GM19238 (cell line): ENCODE results near the gene PDSS2.
"Not testable (repeated sequence)": the region's sequence is repeated elsewhere in the genome, so short reads cannot be mapped to it uniquely, and the experiment has no call there.

Experiments used
- DNase-seq: peaks from one replicate; pipeline ENCODE4 v3.0.0; 2011; ENCODE audit warnings: low spot score; ENCODE audit not compliant: insufficient read length

Gene PDSS2

DNA sequence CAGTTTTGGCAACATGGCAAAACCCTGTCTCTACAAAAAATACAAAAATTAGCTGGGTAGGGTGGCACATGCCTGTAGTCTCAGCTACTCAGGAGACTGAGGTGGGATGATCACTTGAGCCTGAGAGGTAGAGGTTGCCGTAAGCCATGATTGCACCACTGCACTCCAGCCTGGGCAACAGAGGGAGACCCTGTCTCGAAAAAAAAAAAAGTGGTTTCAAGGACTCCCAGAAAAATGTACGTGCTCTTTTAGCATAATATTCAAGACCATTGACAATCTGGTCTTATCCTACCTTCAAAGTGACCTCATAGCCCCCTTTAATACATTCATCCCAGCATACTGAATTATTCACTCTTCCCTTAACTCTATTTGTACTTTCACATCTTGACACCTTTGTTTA is 16.0 kb upstream of the PDSS2 start:
- DNase-seq: not testable (repeated sequence)

DNA sequence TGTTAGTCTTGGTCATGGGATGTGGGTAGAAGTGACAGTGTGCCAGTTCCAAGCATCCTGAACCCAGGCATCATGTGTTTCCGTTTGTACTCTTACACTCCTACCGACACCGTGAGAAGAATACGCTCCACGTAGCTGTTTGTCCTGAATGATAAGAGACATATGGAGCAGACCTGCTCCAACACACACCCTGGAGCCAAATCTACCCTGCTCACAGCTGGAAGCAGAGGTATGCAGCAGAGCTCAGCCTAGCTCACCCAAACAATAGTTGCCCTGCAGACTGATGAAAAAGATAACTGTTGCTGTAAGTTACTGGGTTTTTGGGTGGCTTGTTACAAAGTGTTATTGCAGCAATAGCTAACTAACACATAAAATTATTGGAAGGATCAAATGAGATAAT is 14.3 kb upstream of the PDSS2 start:
- no peak for DNase-seq

DNA sequence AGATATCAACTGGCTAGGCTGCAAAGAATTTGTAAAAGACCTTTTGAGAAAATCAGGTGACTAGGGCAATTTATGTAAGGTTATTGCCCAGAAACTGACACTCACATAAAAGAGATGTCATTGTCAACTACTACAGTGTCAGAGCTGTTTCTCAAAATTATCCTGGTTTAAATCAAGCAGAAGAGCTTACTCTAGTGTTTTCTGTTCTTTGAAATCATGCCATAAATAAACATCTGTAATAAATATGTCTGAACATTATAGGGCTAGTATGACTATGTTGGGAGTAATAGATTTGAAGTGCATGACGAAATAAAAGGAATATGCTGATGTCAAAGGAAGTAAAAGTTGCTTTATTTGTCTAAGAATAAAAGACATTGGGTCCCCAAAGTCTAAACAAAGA is 11.0 kb upstream of the PDSS2 start:
- no peak for DNase-seq

DNA sequence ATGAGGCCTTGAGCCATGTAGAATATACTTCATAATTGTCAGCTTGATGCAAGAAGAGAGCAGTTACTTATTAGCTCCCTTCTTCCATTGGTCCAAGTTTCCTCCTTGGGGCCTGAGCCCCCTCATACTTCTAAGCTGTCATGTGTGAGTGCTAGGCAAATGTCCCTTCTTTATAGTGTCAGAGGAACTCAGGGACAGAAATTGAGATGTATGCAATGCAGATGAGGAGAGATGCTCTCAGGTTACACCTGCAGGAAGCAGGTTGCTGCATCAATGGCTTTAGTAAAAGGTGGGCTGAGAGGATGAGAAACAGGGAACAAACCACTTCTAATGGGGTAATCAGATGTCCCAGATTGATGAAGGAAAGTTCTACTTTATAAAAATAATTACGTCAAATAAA is 6.7 kb upstream of the PDSS2 start:
- no peak for DNase-seq

DNA sequence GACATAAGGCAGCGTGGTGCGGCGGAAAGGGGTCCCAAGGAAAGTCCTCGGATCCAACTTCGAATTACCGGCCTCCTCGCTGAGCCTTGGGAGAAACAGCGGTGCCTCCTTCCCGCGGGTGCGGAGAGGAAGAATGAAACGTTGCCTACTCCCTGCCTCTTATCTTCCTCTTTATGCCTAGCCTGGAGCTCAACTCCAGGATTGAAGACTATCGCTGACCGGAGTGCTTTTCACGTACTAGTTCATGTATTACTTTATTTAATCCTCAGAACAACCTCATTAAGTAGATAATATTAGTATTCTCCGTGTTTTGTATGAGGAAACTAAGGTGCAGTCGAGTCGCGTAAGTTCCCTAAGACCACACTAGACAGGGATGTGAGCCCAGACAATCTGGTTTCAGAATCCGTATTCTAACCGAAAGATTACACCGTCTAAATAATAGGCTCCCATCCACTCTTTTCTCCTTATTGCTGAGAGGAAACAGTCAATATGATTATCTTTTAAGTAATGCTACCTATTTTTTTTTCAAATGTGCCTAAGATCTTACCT is 793 bp upstream of the PDSS2 start:
- DNase-seq: no peak

DNA sequence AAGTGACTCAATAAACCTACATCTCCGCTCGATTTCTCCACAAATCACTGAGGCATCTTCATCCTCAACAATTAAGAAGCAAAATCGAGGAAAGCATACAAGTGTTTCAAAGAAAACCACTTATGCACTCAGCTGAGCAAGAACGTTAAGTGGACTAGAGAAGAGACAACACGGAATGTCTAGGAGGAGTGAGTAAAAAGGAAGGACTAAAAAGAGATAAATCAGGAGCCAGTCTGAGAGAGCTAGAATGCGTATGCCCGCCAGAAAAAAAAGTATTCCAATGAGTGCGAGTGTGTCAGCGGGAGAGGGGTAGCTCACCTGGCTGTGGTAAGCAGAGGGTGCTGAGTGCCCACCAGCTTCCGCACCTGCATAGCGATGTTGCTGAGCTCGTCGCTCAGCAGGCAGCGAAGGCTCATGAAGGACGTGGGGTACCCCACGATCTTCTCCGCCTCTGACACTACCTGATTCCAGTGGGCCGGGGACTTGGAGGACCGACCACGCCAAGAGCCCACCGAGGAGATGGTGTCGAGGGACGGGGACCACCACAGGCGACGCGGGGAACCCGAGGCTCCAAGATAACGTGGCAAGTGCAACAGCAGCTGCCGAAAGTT is 587 bp downstream of the PDSS2 start:
- DNase-seq: peak; percentile 32

DNA sequence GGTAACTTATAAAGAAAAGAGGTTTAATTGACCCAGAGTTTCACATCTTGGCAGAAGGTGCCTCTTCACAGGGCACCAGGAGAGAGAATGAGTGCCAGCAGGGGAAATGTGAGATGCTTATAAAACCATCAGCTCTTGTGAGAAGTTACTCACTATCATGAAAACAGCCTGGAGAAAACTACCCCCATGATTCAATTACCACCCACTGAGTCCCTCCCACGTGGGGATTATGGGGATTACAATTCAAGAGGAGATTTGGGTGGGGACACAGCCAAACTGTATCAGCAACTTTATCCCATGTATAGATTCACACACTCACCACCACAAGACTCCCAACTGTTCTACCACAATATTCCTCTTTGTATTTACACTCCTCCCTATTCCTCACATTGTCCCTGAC is 10.6 kb downstream of the PDSS2 start:
- DNase-seq: no peak

DNA sequence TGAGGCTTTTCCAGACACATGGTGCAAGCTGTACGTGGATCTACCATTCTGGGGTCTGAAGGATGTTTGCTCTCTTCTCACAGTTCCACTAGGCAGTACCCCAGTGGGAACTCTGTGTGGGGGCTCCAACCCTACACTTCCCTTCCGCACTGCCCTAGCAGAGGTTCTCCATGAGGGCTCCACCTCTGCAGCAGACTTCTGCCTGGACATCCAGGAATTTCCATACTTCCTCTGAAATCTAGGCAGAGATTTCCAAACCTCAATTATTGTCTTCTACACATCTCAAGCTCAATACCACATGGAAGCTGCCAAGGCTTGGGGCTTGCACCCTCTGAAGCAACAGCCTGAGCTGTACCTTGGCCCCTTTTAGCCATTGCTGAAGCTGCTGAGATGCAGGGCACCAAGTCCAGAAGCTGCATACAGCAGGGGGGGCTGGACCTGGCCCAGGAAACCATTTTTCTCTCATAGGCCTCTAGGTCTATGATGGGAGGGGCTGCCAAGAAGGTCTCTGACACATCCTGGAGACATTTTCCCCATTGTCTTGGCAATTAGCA is 11.6 kb downstream of the PDSS2 start:
- no peak for DNase-seq

DNA sequence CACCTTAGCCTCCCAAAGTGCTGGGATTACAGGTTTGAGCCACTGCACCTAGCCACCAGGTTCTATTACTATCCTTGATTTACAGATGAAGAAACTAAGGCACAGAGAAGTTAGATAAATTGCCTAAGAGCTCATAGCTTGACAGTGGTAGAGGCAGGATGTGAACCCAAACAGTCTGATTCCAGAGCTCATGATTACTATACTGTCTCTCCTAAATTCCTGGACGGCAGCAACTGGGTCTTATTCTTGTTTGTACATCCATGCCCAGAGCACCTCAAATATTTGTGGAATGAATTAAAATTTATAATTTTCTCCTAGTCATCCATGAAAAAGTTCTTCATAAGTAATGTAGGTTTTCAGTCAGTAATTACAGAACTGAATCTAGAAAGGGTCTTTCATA is 15.1 kb downstream of the PDSS2 start:
- DNase-seq: no peak

DNA sequence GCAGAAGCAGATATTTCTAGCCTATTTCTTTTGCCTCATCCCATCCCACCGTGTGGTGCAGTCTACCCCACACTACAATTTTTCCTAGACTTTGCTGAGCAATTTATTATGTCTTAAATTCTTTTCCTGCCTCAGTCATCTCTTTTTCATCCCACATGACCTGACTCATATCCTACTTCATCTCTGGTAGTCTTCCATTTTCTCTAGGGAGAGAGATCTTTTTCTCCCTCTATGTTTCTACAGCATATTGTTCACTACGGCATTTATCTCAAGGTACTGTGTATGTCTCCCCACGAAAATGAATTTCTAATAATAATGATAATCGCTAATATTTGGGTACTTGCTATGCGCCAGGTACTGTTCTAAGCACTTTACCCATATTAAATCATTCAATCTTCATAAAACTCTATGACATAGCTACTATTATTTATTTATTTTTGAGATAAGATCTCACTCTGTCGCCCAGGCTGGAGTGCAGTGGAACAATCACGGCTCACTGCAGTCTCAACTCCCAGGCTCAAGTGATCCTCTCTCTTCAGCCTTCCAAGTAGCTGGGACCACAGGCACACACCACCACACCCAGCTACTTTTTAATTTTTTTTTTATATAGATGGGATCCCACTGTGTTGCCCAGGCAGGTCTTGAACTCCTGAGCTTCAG is 15.6 kb downstream of the PDSS2 start:
- DNase-seq: no peak

DNA sequence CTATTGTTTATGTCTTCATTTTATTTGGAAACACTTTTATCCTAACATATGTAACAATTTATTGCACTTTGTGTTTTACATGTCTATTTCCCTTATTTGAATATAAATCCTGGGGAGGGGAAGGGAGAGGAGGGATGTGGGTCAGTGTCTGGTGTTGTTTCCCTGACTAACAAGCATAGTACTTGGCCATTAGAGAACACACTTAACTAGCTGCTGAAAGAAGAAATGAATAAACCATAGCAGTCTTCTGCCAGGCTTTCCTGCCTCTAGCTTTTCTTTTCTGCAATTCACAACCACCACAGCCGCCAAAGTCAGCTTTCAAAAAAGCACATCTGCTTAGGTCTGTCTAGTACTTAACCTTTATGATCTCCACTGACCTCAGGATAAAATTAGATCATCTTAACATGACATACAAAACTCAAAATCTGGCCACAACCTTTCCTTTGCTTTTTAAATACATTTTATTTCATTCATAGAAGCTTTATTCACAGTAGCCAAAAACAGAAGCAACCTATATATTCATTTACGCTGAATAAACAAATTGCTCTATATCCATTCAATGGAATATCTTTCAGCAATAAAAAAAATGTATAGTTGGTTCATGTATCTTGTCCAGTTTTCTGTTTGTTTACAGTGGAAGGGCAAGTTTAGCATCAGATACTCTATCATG is 16.3 kb downstream of the PDSS2 start:
- DNase-seq: no peak

DNA sequence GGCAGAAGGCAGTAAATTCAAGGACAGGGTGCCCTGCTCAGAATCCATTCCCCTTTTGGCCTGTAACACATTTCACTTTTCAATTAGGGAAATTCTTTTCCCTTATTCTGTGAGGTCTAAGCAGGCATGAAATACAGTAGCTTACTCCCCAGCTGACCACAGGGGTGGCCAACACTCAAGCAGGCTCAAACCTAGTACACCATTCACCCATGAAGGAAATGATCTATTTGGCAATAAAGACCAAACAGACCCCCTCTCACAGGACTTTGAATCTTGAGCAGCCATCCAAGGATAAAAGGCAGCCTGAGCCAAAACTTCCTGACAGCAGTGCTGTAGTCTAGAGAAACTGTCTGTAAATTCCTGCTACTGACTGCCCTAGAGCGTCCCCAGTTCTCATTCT is 17.7 kb downstream of the PDSS2 start:
- DNase-seq: no peak

DNA sequence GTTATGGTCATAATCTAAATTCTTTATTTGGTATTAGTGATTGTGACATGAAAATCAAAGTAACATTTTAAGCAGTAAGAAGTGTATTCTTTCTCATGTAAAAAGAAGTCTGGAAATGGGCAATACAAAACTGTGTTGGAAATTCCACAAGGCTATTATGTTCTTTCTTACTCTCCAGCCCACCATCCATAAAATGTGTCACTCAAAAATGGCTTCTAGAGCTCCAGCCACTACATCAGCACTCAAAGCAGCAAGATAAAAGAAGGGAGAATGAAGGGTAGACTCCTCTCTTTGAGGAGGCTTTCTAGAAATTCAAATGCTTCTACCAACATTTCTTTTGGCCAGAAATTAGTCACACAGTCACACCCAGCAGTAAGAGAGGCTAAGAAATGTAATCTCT is 18.4 kb downstream of the PDSS2 start:
- DNase-seq: no peak

DNA sequence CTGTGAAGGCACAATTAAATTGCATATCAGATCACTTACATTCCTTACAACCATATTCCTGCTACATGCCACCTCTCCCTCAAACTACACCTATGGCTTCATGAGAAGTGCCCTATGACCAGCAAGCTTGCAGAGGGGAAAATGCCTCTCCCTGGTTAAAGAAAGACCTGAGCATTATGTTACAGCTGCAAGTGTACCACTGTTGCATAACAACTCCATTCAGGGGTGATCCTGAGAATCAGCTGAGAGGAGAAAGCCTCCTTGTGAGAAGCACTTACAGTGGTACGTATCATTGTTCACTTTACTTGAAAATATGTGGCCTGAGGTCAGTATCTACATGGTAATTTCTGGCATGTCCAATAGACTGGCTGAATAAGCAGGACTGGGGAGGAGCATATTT is 20.0 kb downstream of the PDSS2 start:
- DNase-seq: no peak

DNA sequence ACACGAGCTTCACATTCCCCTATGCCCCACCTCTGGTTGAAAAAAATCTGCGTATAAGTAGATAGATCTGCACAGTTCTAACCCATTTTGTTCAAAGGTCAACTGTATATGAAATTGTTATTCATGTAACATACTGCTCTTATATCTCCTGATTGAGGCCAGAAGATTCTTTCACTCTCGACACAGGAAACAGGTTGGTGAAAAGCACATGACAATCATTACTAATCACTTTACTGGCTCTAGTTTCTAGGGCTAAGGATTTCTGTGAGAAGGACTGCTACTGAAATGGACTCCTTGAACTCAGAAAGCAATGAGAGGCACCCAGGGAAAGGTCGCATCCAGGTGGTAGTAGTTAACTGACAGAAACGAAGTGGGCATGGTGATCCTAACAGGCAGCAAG is 21.7 kb downstream of the PDSS2 start:
- no peak for DNase-seq

DNA sequence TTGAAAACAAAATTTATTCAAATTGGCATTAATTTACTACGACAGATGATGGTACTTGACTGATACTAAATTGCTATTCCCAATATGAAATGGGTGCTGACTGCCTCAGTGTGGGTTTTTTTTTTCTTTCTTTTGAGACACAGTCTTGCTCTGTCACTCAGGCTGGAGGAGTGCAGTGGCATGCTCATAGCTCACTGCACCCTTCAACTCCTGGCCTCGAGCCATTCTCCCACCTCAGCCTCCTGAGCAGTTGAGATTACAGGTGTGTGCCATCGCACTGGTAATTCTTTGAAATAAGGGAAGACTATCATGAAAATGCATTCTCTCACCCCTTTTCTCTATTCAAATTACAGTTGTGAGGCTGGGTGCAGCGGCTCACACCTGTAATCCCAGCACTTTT is 22.5 kb downstream of the PDSS2 start:
- no peak for DNase-seq

DNA sequence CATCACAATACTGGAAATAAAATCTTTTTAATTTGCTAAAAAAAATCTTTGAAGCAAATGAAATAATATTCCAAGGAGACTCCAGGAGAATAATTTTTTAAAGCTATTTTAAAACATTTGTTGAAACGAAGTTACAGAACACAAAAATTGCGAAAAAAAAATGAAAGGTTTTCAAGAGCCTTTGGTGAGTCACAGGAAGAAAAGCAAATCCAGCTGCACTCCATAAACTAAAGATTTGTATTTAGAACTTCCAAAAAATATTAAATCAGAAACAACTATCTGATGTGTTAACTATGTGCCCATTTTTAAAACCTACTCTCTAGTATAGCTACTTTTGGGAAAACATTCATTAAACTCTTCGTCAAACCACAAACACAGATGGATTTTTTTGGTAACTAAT is 23.6 kb downstream of the PDSS2 start:
- DNase-seq: no peak

DNA sequence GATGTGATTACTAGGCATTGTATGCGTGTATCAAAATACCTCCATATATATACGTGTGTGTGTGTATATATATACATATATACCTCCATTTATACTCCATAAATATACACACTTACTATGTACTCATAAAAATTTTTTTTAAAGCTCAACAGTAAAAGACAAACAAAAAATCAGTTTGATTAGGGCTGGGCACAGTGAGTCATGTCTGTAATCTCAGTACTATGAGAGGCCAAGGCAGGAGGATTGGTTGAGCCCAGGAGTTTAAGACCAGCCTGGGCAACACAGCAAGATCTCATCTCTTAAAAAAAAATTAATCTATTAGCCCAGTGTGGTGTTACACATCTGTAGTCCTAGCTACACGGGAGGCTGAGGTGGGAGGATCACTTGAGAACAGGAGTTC is 24.6 kb downstream of the PDSS2 start:
- no peak for DNase-seq

DNA sequence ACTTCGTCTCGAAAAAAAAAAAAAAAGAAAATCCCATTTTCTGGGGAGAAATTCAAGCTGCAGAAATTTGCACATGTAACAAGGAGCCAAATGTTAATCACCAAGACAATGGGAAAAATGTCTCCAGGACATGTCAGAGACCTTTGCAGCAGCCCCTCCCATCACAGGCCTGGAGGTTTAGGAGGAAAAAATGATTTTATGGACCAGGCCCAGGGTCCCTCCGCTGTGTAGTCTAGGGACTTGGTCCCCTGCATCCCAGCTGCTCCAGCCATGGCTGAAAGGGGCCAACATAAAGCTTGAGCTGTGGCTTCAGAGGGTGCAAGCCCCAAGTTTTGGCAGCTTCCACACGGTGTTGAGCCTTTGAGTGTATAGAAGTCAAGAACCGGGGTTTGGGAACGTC is 33.4 kb downstream of the PDSS2 start:
- not testable (repeated sequence) for DNase-seq

DNA sequence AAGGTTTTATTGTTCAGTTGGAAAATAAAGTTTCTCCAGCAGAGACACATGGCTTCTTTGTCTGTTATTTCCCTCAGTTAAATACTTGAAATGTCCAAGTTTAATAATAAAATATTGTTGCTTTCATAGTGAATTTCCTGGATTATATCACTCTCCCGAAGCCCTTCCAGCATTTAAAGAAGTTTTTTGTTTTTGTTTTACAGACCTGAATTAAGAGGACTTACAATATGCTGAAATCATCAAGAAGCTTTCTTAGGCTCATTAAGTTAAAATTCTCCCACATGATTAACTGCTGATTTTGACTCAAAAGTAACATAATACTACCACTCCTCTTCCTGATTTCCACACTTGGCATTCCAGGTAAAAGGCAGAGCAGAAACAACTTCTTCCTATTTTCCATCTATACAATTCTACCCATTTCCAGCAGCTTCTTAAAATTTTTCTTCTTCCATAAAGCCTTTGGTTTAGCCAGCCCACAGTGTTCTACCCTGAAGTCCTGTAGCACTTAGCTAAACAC is 35.8 kb downstream of the PDSS2 start:
- DNase-seq: no peak

DNA sequence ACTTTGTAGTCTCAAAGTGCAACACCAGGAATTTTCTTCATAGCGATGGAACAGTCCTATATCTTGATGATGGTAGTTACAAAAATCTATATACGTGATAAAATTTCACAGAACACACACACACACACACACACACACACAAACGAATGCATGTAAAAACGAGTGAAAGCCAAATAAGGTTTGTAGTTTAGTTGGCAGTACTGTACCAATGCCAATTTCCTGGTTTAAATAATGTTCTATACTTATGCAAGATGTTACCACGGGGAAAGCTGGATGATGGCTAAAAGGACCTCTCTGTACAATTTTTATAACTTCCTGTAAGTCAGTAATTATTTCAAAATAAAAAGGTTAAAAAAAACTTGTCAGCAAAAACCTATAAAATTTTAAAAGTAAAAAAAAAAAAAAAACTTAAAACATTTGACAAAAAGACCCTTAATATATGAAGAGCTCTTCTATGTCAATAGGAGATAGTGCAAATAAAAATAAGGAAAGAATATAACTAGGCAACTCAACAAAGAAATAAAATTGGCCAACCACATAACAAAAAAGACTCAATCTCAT is 37.6 kb downstream of the PDSS2 start:
- no peak for DNase-seq

DNA sequence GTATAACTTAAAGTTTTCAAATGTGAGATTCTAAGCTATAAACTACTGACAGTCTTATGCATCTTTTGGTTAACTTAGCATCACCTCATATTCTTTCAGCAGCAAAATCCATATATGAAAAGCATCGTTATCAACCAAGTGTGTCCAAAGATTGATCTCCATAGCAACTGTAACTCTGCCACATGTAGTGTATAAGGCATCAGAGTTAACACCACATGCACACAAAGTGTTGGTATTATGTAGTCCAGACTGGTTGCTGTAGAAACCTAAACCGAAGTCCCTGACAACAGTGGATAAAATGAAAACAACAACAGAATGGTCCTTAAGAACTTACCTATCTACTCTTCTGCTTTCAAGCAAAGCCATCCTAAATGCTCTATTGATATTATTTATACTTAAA is 39.6 kb downstream of the PDSS2 start:
- no peak for DNase-seq
